Stimulated activated CD4-positive, alpha-beta T cell treated with anti-CD3 and anti-CD28 coated beads, Interleukin-12 subunit alpha, Interleukin-12 subunit beta, amount 100 ng/mL, for 48 hours (primary cell): ENCODE measurements around the gene EPHB3.

Source experiments
- DNase-seq, 3 donors: peaks; one replicate each; pipeline ENCODE4 v3.0.0-alpha.2; 2020; ENCODE audit warnings: low read depth in 2 of 3, low spot score in 1 of 3

The EPHB3 gene

DNA sequence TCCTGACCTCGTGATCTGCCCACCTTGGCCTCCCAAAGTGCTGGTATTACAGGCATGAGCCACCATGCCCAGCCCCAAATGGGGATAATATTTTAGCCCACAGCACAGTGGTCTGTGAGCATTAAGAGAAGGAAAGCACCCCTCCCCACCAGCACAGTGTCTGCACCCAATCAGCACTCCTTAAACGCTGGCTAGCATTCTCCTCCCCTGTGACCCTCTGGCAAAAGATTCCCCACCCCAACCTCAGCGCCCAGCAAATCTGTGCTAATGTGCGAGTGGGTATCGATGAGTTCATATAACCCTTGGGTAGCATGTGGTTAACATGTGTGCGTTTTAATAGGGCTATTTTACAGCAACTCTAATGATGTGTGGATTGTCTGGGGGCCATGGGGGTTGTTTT lies 18.3 kb upstream of the EPHB3 start:
- DNase-seq = no peak

DNA sequence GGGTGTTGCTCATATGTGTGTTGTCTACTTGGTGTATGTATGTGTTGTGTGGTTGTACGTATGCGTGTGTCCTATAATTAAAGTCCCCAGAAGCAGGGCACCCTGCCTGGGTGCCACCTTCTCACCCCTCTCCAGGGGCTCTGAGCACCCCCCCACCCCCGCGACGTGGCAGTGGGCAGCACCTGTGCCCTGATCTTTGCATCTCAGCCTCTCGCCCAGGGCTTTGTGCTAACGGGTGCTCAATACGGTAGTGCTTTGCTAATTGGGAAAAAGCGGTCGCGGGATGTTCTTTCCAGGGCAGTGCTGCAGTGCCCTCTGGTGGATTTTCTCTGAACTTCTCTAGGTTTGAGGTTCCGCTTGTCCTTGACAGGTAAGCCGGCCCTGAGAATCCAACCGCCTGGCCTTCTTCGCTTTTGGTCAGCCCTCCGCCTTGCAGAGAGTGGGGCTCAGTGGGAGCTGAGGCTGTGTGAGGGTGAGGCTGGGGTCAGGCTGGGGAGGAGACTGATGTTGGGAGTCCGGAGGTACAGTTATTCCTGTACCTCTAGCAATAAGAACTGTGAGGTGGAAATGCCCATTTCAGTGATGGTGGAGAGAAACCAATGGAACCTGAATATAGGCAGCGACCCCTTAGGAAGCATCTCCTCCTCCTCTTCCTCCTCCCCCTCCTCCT lies 17.6 kb upstream of the EPHB3 start:
- DNase-seq = peak; percentile 54 to 89 (median 71)

DNA sequence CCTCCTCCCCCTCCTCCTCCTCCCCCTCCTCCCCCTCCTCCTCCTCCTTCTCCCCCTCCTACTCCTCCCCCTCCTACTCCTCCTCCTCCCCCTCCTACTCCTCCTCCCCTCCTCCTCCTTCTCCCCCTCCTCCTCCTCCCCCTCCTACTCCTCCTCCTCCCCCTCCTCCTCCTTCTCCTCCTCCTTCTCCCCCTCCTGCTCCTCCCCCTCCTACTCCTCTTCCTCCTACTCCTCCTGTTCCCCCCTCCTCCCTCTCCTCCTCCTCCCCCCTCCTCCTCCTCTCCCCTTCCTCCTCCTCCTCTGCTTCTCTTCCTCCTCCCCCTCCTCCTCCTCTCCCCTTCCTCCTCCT lies 17.1 kb upstream of the EPHB3 start:
- no peak for DNase-seq

DNA sequence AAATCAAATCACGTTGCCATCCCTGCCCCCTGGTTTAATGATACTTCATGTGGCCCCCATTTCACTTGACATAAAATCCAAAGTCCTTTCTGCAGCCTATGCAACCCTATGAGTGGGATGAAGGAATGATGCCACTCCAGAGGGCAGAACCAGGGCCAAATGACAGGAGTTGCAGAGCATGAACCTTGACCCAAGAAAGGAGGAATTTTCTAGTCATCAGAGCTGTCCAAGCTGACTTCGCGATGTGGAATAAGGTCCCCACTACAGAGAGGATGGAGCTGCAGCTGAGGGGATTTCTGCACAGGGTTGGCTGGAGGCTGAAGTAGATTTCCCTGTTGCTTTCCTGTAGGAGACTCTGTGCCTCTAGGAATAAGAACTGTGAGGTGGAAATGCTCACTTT lies 15.8 kb upstream of the EPHB3 start:
- DNase-seq = no peak

DNA sequence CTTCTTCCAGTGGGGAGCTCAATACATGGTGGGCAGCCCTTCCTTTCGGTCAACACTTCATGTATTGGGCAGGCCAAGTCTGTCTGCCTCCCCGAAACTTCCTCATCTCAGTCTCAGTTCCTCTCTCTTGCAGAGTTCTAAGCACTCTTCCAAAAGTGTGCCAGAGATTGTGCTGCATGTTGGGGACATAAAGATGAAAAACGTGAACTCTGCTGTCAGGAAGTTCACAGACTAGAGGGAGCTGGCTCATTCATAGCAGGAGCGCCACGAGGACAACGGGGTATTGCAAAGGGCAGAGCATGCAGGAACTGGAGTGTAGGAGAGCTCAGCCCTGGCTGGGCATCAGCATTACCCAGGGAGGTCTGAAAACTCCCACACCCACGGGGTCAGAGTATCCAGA lies 15.3 kb upstream of the EPHB3 start:
- DNase-seq = no peak

DNA sequence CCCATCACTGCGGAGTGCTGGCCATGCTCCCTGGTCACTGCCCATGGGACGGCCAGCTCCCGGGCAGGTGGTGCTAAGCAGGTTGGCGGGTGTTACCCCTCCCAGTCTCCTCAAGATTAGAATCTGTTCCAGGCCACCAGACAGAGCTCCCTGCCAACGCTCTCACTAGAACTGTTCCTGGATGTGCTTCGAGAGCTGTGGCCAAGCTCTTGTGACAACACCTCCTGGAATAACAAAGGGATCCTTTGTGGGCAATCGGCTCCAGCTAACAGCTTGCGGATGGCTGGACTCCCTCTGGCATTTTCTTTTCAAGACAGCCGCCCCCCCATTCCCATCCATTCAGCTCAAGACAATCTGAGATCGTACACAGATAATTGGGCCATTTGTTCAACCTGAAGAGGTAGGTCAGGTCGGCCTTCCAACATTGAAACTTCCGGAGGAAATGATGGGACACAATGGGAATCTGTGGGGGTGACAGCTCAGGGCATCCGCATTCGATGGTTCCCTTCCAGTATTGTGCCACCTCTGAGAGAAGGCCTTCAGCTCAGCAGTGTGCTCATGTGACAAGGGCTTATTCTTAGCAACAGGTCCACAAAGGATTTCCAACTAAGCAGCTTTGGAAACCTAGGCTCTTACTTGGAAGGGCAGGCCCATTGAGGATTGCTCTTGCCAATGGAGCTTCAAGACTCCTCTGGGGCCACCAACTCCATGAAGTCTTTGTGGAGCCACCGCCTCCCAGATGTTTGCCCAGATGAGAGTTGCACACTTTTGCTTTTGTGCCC lies 11.6 kb upstream of the EPHB3 start:
- no peak for DNase-seq

DNA sequence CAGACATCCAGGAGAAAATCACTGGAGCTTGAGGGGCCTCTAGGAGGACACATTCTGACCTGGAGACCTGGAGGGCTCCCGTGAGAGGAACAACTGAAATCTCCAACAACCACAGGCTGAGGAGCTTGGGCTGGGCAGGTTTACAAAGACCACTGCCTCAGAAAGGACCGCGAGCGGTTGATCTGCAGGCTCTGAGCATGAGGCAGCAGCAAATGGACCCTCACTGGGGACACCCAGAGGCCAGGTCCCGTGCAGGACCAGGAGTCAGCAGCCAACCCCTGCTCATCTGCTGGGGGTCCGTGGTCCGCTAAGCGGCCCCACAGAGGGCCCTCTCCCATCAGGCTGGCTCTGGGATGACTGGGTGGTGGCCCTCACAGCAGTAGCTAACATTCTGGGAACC lies 10.5 kb upstream of the EPHB3 start:
- no peak for DNase-seq

DNA sequence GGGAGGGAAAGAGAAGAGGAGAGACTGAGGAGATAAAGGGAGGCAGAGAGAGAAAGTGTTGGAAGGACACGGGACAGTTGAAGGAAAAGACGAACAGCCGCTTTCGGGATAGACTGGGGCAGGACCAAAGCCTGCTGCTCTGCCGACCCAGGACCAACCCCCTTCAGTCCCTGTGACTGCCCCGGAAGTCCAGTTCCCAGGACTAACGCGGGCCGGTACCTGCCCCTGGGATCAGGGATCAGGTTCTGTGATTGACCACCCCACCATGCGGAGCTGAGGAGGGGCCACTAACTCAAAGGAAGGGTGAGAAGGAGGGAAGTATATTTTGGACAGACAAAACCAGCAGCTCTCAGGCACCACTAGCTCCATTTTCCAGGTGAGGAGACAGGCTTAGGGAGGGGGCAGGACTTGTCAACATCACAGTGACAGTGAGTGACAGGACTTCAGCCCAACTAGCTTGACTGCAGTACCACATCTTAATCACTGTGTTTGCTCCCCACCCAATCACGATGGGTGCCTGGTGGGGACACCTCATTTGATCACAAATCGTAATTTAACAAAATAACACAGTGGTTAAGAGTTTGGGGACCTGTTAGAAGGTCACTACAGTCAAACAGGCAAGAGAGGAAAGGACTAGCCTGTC lies 9.8 kb upstream of the EPHB3 start:
- DNase-seq = no peak

DNA sequence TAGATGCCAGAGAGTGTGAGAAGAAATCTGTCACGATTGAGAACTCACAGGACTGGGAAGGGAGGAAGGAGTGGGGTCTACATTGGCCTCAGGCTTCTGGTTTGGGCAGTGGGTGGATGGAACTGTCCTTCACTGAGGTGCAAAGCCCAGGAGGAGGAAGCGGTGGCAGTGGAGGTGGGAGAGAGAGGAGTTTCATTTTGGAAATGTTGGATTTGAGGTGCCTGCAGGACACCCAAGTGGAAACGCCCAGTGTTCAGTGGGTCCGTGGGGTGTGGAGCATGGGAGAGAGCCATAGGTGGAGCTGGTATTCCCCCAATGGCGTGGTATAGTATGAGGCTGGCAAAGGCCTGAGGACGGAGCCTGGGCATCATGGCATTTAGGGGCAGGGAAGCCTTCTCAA lies 9.3 kb upstream of the EPHB3 start:
- no peak for DNase-seq

DNA sequence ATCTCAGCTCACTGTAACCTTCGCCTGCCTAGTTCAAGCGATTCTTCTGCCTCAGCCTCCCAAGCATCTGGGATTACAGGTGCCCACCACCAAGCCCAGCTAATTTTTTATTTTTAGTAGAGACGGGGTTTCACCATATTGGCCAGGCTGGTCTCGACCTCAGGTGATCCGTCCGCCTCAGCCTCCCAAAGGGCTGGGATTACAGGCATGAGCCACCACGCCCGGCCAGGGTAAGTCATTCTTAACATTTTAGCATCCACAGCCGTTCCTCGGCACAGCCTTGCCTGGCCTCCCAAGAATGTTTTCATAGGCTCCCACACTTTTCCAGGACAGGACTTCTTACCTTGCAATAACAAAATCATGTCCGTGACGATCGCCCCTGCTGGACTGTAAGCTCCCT lies 8.7 kb upstream of the EPHB3 start:
- DNase-seq = no peak

DNA sequence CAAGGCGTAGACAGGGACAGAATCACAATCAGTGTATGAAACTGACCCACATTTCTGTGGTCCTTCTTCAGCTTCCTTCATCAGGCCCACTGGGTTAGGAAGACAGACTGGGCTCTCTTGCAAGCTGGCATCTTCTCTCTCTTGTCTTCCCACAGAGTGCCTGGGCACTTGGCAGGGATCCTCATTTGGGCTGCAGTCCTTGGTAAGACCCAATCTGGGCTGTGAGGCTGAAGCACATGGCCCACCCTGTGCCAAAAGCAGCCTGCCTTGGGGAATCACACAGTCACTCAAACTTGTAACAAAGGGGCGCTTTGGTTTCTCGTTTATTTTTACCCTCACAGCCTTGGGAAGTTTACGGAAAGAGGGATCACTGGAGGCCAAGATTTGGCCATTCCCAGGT lies 8.2 kb upstream of the EPHB3 start:
- no peak for DNase-seq

DNA sequence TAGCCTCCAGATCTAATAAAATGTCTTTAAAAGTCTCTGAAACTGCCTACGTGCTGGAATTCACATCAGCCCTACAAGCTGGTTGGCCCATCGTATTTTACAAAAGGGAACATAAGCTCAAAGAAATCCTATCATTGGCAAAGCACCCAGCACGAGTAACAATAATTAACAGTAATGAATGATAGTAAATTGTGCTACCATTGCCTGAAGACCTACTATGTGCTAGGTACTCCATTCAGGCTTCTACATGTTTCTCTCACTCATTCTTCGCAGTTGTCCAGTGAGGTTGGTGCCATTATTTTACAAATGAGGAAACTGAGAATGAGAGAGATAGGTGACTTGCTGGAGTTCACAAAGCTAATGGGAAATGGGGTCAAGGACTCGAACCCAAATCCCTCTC lies 7.1 kb upstream of the EPHB3 start:
- DNase-seq = no peak

DNA sequence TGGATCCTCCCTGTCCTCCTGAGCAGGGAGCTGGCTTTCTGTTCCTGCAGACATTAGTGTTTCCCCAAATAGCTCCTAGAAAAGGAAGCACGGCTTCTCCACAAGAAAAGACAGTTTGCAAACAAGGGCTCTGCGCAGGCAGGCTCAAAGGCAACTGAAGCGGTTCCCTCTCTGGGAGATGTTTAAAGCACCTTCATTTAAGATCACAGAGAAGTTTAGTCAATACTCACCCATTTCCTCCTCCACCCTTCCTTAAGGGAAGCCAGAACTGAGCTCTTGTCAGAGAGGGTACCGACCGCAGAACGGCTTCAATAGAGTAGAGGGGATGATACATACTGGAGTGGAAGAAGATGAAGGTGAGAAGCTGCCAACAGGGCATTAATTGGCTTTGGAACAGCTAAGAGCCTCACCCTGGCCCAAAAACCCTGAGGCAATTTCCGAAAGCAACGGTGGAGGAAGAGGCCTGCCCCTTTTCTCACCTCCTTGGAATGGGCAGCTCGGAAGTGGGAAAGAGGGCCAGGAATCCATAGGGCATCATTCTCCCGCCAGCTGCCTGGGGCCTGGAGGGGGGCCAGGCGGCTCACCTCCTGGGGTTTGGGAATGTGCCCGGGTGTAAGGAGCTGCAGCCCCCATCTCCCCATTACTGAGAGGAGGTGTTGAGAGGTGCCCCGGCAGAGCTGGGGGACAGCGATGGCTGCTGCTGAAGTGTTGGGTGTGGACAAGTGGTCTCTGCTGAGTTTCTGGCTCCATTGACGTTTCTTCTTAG lies 4.8 kb upstream of the EPHB3 start:
- no peak for DNase-seq

DNA sequence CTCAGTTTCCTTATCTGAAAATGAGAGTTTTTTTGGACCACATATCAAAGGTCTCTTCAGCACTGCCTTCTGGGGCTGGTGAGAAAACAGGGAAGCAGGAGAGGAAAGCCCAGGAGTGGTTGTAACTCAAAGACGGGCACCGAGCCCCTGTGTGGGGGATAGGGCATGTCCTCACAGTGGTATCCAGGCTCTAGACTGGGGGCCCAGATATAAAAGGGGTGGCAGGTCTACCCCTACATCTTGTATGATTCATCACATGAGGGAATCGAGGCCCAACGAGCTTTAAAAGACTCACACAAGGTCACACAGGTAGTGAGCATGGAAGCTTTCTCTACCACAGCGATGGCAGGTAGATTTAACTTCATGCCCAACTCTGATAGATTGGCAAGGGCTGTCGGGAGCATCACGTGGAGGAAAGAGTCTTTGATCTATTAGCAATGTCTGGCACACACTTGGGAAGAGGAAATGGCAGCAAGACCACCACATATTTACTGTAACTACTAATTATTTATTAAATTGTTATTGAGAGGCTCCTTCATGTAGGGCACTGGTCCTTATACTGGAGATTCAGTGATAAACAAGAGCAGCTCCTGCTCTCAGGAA lies 4.1 kb upstream of the EPHB3 start:
- DNase-seq = no peak

DNA sequence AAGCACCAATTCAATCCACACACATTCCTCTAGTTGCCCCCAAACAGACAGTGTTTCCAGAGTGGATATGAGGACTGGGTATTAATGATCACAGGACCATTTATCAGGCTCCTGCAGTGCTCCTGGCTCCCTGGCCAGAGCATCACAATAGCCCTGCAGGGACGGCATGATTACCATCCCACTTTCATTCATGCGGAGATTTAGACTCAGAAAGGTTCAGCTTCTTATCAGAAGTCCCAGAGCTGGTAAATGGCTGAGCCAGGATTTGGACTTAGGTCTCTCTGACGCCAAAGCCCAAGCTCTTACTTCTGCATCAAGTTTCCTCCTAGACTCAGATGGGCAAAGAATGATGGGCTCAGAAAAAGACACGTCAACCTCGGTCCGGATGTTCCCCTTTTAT lies 2.9 kb upstream of the EPHB3 start:
- no peak for DNase-seq

DNA sequence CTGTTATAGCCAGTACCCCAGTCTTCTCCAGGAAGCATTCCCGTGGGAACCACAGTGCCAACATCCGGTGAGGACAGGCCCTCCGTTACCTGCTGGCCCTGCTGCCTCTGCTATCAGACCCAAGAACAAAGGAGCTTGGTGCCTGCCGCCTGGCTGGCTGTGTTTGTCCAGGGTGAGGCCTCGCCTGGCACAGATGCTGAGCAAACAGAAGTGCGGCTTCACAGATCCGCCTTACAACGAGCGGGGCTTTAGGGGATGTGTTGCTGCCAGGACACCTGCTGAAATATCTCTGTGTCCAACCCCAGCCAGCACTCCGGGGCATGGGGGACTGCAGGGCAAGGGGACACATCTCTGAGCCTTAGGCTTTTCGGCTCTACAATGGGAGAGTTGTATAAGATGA lies 2.2 kb upstream of the EPHB3 start:
- DNase-seq = no peak

DNA sequence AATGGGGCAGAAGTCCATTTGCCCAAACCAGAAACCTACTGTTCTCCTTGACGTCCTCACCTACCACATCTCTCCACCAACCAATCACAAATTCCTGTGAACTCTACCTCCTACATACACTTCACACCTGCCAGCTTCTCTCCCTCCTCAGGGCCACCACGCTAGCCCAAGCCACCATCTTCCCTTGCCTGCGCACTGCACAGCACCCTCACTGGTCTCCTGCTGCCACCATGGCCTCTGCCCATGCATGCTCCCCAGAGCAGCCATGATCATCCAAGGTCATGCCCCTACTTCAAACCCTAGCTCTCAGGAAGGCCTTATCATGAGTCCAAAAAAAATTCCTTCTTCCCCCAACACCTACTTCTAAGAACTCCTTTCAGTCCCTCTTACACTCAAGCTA lies 1.1 kb upstream of the EPHB3 start:
- no peak for DNase-seq

DNA sequence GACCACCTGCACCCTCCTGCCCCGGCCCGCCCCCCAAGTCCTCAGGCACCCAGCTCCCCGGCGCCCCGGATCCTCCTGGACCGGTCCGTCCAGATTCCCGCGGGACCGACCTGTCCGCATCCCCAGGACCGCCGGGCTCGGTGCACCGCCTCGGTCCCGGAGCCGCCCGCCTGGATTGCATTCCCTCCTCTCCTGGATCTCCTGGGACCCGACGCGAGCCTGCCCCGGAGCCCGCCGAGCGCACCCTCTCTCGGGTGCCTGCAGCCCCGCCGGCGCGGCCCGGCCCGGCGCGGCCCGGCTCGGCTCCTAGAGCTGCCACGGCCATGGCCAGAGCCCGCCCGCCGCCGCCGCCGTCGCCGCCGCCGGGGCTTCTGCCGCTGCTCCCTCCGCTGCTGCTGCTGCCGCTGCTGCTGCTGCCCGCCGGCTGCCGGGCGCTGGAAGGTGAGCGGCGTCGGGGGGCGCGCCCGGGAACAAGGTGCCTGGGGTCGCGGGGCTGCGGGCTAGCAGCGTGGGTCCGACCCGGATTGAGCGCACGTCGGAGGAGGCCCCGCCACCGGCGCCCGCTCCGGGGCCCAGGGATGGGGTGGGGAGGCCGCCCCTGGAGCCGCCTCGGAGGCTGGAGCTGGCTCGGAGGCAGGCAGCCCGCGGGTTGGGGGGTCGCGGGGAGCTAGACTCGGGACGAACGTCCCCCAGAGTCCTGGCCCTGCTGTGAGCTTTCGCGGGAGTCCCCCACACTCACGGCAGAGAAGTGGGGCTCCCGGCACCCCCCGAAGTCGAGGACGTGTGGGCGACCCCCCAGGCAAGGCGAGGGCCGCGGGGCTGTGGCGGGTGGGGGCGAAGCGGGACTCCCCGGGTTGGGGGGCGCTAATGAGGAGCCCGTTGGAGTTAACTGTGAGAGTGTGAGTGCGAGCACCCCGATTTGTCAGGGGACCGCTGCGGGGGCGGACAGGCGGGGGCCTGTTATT lies 610 bp downstream of the EPHB3 start:
- DNase-seq = no peak

DNA sequence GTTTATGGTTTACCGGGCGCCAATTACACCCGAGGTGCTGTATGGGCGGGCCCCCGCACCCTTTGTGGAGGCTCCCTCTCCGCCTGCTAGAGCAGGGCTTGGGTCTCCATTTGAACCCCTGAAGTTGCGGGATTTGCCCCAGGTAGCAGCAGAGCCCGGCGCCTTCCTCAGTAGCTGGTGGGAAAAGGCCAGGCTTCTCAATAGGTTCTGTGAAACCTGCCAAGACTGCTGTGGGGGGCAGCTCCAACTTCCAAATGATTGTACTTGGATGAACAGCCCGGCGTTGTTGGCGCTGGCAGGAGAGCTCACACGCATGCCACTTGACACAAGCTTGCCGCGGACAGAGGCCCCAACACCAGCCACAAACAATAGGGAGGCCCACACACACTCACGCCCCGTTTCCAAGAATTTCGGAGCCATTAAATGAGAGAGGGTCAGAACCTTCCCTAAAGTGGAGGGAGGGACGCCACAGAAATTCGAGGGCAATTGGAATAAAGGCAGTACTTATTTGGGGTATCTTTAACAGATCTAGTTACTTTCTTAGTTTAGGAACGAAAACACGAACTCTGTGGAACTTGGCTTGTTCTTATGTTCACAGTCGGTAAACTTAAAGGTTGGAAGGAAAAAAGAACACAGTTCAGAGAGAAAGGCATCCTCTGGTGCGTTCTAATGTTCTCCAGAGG lies 1.4 kb downstream of the EPHB3 start:
- DNase-seq = no peak

DNA sequence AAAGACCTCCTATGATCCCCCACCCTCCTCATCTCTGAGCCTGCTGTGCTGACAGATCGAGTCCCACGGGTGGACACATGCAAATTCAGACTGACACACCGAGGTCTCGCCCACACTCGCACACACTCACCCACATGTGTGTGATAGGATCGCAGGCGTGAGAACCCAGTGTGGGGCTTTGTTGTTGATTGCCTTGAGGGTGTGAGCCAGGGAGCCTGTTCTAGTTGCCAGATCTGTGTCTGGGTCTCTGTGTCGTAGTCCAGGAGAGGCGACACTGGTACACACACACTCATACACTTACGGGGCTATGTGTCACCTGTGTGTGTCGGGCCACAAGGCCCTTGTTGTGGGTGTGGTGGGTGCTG lies 2.0 kb downstream of the EPHB3 start:
- DNase-seq = no peak
